ENCODE results near the gene METTL16. TPM values are rescaled to one million over a fixed set of nuclear protein-coding genes. Genes with fewer than 3 reads are reported as not detected.

Gene METTL16
- total RNA-seq, 1 experiment from 2014 or later = 54.1 TPM

GRCh38 chr17:2418572-2418971, 93.1 kb downstream of the METTL16 start:
- Mint-ChIP-seq H3K4me1 (no peaks in the 10 kb centered on the region), H3K36me3 (peaks cover 38% of the 10 kb centered on the region), H3K4me3 (no peak overlapping the region), H3K9me3 (no peaks in the 10 kb centered on the region), H3K27me3 (ENCODE audit: low read depth) (no peaks in the 10 kb centered on the region), H3K27ac (peak overlapping the region; percentile 76)
- ChIA-PET POLR2A (no interaction called here), CTCF (interaction anchor here (0.7 to 2.0 kb wide), 2 partner anchors 36 to 49 kb away, joined by 3 to 15 read pairs; no protein-coding TSS in a partner anchor)
- ATAC-seq (no peak), DNase-seq (ENCODE audit: low spot score) (no peak)
- TF ChIP-seq ATF1 (CRISPR knock-in tag; IDR thresholded peaks at IDR 0.05) = no peak
- TF ChIP-seq ARID4B (CRISPR knock-in tag; IDR thresholded peaks at IDR 0.05; ENCODE audit: borderline replicate concordance) = no peak
- TF ChIP-seq ZNF396 (CRISPR knock-in tag; IDR thresholded peaks at IDR 0.05; ENCODE audit: borderline replicate concordance) = no peak
- no peak for TF ChIP-seq FOXJ3 (CRISPR knock-in tag; IDR thresholded peaks at IDR 0.05; ENCODE audit: borderline replicate concordance)
- no peak for TF ChIP-seq EMX1 (CRISPR knock-in tag; IDR thresholded peaks at IDR 0.05)
- TF ChIP-seq MAX (CRISPR knock-in tag; IDR thresholded peaks at IDR 0.05) = no peak
- TF ChIP-seq TCF7 (CRISPR knock-in tag; IDR thresholded peaks at IDR 0.05; ENCODE audit: low read depth) = no peak
- TF ChIP-seq ETV6 (CRISPR knock-in tag; IDR thresholded peaks at IDR 0.05) = no peak
- no peak for TF ChIP-seq HMGXB4 (CRISPR knock-in tag; IDR thresholded peaks at IDR 0.05)
- TF ChIP-seq MYBL2 (CRISPR knock-in tag; IDR thresholded peaks at IDR 0.05) = no peak
- TF ChIP-seq ZNF138 (CRISPR knock-in tag; conservative IDR thresholded peaks at IDR 0.05) = no peak
- TF ChIP-seq CDX4 (CRISPR knock-in tag; IDR thresholded peaks at IDR 0.05; ENCODE audit: borderline replicate concordance) = no peak
- no peak for TF ChIP-seq ZNF232 (CRISPR knock-in tag; IDR thresholded peaks at IDR 0.05)
- no peak for TF ChIP-seq NR3C1 (CRISPR knock-in tag; conservative IDR thresholded peaks at IDR 0.05; ENCODE audit: low read depth)
- no peak for TF ChIP-seq IRF2 (CRISPR knock-in tag; IDR thresholded peaks at IDR 0.05; ENCODE audit: borderline replicate concordance, low read depth)
- TF ChIP-seq ZNF423 (CRISPR knock-in tag; IDR thresholded peaks at IDR 0.05) = no peak
- no peak for TF ChIP-seq JAZF1 (CRISPR knock-in tag; IDR thresholded peaks at IDR 0.05)
- no peak for TF ChIP-seq ZBTB43 (CRISPR knock-in tag; IDR thresholded peaks at IDR 0.05)
- TF ChIP-seq NFE2L1 (CRISPR knock-in tag; IDR thresholded peaks at IDR 0.05) = no peak
- TF ChIP-seq CBFB (CRISPR knock-in tag; IDR thresholded peaks at IDR 0.05; ENCODE audit: low read depth) = no peak
